Karpas-422 (cell line): ENCODE data around the gene CTDP1. TPM values are rescaled to one million over a fixed set of nuclear protein-coding genes. Genes with fewer than 3 reads are reported as not detected.
"Not testable (repeated sequence)": the region's sequence is repeated elsewhere in the genome, so short reads cannot be mapped to it uniquely, and the experiment has no call there.

Experiments used
- DNase-seq: peaks from one replicate; pipeline ENCODE4 v3.0.0-alpha.2; 2015
- H2AFZ ChIP-seq: fragments of 200-600 bp; sonication (generic); 2 replicates; pipeline ENCODE4 v1.6.1; 2014; ENCODE audit warnings: antibody characterized with exemption, low read length, mixed read lengths
- H3K27ac ChIP-seq: fragments of 200-600 bp; sonication (generic); 2 replicates; pipeline ENCODE4 v1.5.1; 2014; ENCODE audit warnings: mild to moderate bottlenecking, low read length, moderate library complexity
- H3K27me3 ChIP-seq: fragments of 200-600 bp; sonication (generic); 2 replicates; pipeline ENCODE4 v1.6.1; 2014; ENCODE audit warnings: low read length, mixed read lengths
- H3K36me3 ChIP-seq: fragments of 200-600 bp; sonication (generic); 2 replicates; pipeline ENCODE4 v1.6.1; 2014; ENCODE audit warnings: low read length, mixed read lengths; ENCODE audit not compliant: insufficient read depth
- H3K4me1 ChIP-seq: fragments of 200-600 bp; sonication (generic); 2 replicates; pipeline ENCODE4 v1.6.1; 2014; ENCODE audit warnings: mild to moderate bottlenecking, low read length, mixed read lengths
- H3K4me2 ChIP-seq: fragments of 200-600 bp; sonication (generic); 2 replicates; pipeline ENCODE4 v1.6.1; 2014; ENCODE audit warnings: low read length, low read depth, mild to moderate bottlenecking; ENCODE audit not compliant: poor library complexity, severe bottlenecking
- H3K4me3 ChIP-seq: fragments of 200-600 bp; sonication (generic); 2 replicates; pipeline ENCODE4 v1.5.1; 2014; ENCODE audit warnings: mild to moderate bottlenecking, antibody characterized with exemption, low read length, mixed read lengths
- H3K79me2 ChIP-seq: fragments of 200-600 bp; sonication (generic); 2 replicates; pipeline ENCODE4 v1.6.1; 2014; ENCODE audit warnings: mild to moderate bottlenecking, low read length, mixed read lengths
- H3K9ac ChIP-seq: fragments of 200-600 bp; sonication (generic); 2 replicates; pipeline ENCODE4 v1.6.0; 2014; ENCODE audit warnings: low read length
- H3K9me2 ChIP-seq: fragments of 200-600 bp; sonication (generic), shearing (Covaris generic); replicated peaks from 2 replicates; pipeline ENCODE4 v1.6.0; 2014; ENCODE audit warnings: mild to moderate bottlenecking, low read length, moderate library complexity; ENCODE audit not compliant: insufficient read depth
- H3K9me3 ChIP-seq: fragments of 300-700, 200-600 bp; sonication (generic); 2 replicates; pipeline ENCODE4 v1.6.1; 2014; ENCODE audit warnings: low read length, mixed read lengths
- H4K20me1 ChIP-seq: fragments of 200-600 bp; sonication (generic); 2 replicates; pipeline ENCODE4 v1.6.1; 2014; ENCODE audit warnings: mild to moderate bottlenecking, antibody characterized with exemption, low read length, low read depth; ENCODE audit not compliant: insufficient read depth
- total RNA-seq: library from RNA; depleted of rRNA; stranded (reverse); fragments of >200 nt; shearing (Covaris generic); gene quantifications from 2 replicates; pipeline ENCODE4 v1.2.3, GENCODE V29; 2014; ENCODE audit warnings: low replicate concordance

The CTDP1 gene
- total RNA-seq, 1 experiment from 2014 or later, result 14.1 TPM

DNA sequence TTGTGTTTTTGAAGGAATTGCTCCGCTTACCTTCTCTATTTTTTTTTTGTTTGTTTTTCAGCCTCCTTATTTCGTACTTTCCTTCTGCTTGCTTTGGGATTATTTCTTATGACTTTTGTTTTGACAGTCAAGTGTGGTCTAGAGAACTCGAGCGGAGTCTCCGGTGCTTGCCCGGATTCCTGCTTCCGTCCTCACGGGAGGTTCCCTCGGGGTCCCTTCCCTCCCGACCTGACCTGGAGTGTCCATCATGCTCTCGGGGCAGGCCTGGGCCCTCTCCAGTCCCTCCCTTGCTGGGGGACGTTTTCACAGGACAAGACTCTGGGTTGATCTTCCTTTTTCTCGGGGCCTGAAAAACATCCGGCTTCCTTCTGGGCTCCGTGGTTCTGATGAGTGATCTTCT lies 45.9 kb downstream of the CTDP1 start:
- Histone ChIP-seq H3K27me3 (no peaks in the 10 kb centered on the region), H3K79me2 (peaks cover 66% of the 10 kb centered on the region), H3K4me1 (no peaks in the 10 kb centered on the region), H3K9me3 (peaks cover 8% of the 10 kb centered on the region; the same call in 1 of the 2 replicates), H4K20me1 (no peaks in the 10 kb centered on the region), H3K4me3 (no peak overlapping the region), H2AFZ (no peak overlapping the region), H3K36me3 (peaks cover 86% of the 10 kb centered on the region), H3K9me2 (no peaks in the 10 kb centered on the region), H3K9ac (no peak overlapping the region), H3K27ac (no peak overlapping the region), H3K4me2 (no peak overlapping the region)
- DNase-seq, result no peak

DNA sequence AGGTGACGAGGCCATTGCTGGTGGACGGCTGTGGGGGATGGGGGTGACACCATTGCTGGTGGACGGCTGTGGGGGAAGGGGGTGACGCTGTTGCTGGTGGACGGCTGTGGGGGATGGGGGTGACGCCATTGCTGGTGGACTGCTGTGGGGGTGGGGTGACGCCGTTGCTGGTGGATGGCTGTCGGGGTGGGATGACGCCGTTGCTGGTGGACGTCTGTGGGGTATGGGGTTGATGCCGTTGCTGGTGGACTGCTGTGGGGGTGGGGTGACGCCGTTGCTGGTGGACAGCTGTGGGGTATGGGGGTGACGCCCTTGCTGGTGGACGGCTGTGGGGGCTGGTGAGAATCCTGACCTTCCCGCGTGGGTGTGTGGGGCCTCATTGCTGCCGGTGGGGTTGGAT lies 47.1 kb downstream of the CTDP1 start:
- Histone ChIP-seq H3K79me2 (peaks cover 58% of the 10 kb centered on the region), H3K27me3 (no peaks in the 10 kb centered on the region), H3K4me3 (no peak overlapping the region), H3K9ac (no peak overlapping the region), H3K9me2 (no peaks in the 10 kb centered on the region), H3K9me3 (peaks cover 10% of the 10 kb centered on the region; the same call in 1 of the 2 replicates), H4K20me1 (no peaks in the 10 kb centered on the region), H3K4me1 (no peaks in the 10 kb centered on the region), H3K27ac (no peak overlapping the region), H2AFZ (no peak overlapping the region), H3K4me2 (no peak overlapping the region), H3K36me3 (peaks cover 90% of the 10 kb centered on the region)
- DNase-seq, result no peak

DNA sequence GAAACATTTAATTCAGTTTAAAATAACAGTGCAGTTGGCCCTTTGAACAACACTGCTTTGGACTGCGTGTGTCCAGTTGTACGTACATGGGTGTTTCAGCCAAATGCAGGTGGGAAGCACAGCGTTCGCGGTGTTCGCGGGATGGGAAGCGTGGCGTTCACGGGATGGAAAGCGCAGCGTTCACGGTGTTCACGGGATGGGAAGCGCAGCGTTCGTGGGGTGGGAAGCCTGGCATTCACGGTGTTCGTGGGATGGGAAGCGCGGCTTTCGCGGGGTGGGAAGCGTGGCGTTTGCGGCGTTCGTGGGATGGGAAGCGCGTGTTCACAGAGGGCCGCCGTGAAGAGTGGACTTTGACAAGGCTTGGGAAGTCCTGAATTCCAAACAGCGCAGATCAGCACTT lies 47.6 kb downstream of the CTDP1 start:
- DNase-seq, result no peak
- no peak overlapping the region for H3K9ac ChIP-seq
- H4K20me1 ChIP-seq, result no peaks in the 10 kb centered on the region
- H3K4me2 ChIP-seq, result no peak overlapping the region
- no peaks in the 10 kb centered on the region for H3K27me3 ChIP-seq
- no peak overlapping the region for H2AFZ ChIP-seq
- no peak overlapping the region for H3K4me3 ChIP-seq
- H3K9me2 ChIP-seq, result no peaks in the 10 kb centered on the region
- H3K36me3 ChIP-seq, result peaks cover 91% of the 10 kb centered on the region
- H3K9me3 ChIP-seq, result peaks cover 13% of the 10 kb centered on the region; the same call in 1 of the 2 replicates
- no peak overlapping the region for H3K27ac ChIP-seq
- H3K79me2 ChIP-seq, result peaks cover 56% of the 10 kb centered on the region
- H3K4me1 ChIP-seq, result no peaks in the 10 kb centered on the region

DNA sequence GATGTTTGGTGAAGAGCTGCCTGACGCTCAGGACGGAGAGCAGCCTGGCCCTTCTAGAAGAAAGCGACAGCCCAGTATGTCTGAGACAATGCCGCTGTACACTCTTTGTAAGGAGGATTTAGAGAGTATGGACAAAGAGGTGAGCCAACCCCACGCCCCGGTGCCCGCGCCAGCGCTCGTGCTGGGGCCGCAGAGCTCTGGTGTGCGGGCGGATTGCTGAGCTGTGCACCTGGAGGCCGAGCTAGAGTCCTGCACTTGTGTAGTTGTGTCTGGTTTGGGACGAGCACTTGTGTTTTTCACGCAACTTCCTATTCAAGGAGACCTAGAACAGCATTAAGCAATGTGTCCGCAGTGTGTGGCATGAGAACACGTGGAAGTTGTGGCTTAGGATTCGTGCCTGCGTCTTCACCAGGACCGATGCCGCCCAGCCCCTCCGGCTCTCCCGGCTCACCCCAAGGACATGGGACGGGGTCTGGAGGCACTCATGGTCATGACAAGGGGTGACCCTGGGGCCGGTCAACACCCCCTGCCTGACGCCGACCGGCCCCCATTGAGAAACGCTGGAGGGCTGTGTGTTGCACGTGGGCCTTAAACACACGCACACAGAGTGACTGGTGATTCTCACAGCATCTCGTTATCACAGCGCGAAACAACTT lies 49.5 kb downstream of the CTDP1 start:
- H3K4me2 ChIP-seq, result no peak overlapping the region
- no peak overlapping the region for H2AFZ ChIP-seq
- peaks cover 42% of the 10 kb centered on the region for H3K79me2 ChIP-seq
- H3K9ac ChIP-seq, result no peak overlapping the region
- no peaks in the 10 kb centered on the region for H3K9me2 ChIP-seq
- no peaks in the 10 kb centered on the region for H3K27me3 ChIP-seq
- no peaks in the 10 kb centered on the region for H4K20me1 ChIP-seq
- H3K27ac ChIP-seq, result no peak overlapping the region
- no peak overlapping the region for H3K4me3 ChIP-seq
- peaks cover 81% of the 10 kb centered on the region for H3K36me3 ChIP-seq
- DNase-seq, result no peak
- H3K9me3 ChIP-seq, result peaks cover 13% of the 10 kb centered on the region; the same call in 1 of the 2 replicates
- no peaks in the 10 kb centered on the region for H3K4me1 ChIP-seq

DNA sequence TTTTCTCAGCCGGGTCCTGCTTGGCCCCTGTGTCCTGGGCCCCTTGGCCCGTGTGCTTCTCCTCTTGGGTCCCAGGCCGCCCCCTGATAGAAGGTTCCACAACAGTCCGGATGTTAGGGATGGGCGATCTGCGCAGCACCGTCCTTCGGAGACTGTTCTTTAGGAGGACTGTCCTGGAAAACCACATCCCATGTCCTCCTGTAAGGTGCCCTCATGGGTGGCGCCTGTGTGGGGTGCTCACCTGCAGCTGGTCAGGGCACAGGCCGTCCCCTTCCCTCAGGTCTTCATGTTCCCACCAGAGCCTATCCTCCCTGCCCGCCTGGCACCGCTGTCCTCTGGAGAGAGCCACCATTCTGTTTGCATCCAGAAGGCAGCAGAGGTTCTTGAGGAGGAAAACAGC lies 50.0 kb downstream of the CTDP1 start:
- DNase-seq, result no peak
- Histone ChIP-seq H4K20me1 (no peaks in the 10 kb centered on the region), H3K4me3 (no peak overlapping the region), H3K36me3 (peaks cover 76% of the 10 kb centered on the region), H3K9ac (no peak overlapping the region), H3K4me2 (no peak overlapping the region), H3K9me2 (no peaks in the 10 kb centered on the region), H3K4me1 (no peaks in the 10 kb centered on the region), H3K9me3 (peaks cover 13% of the 10 kb centered on the region; the same call in 1 of the 2 replicates), H3K79me2 (peaks cover 37% of the 10 kb centered on the region), H3K27me3 (no peaks in the 10 kb centered on the region), H2AFZ (no peak overlapping the region), H3K27ac (no peak overlapping the region)

DNA sequence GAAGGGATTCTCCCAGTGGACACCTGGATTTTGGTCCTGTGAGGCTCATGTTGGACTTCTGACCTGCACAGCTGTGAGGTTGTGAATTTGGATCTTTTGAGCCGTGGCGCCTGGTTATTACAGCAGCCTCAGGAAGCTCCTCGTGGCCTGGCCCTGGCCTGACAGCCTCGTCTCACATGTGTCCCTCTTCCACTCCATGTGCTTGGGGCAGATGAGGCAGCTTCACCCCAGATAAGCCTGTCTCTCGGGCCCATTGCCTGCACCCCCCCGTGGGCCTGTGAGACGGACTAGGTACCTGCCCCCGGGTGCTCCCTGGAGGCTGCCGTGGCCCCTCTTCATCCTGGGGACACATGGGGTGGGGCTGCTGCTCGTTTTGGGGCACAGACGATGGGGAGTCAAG lies 51.2 kb downstream of the CTDP1 start:
- H3K36me3 ChIP-seq, result peaks cover 64% of the 10 kb centered on the region
- H3K27ac ChIP-seq, result no peak overlapping the region
- H3K9ac ChIP-seq, result no peak overlapping the region
- no peaks in the 10 kb centered on the region for H3K9me2 ChIP-seq
- H3K27me3 ChIP-seq, result no peaks in the 10 kb centered on the region
- H3K79me2 ChIP-seq, result peaks cover 25% of the 10 kb centered on the region
- H3K4me2 ChIP-seq, result no peak overlapping the region
- H3K4me3 ChIP-seq, result no peak overlapping the region
- no peak for DNase-seq
- H4K20me1 ChIP-seq, result peaks cover 2% of the 10 kb centered on the region
- no peak overlapping the region for H2AFZ ChIP-seq
- H3K9me3 ChIP-seq, result peaks cover 13% of the 10 kb centered on the region; the same call in 1 of the 2 replicates
- no peaks in the 10 kb centered on the region for H3K4me1 ChIP-seq

DNA sequence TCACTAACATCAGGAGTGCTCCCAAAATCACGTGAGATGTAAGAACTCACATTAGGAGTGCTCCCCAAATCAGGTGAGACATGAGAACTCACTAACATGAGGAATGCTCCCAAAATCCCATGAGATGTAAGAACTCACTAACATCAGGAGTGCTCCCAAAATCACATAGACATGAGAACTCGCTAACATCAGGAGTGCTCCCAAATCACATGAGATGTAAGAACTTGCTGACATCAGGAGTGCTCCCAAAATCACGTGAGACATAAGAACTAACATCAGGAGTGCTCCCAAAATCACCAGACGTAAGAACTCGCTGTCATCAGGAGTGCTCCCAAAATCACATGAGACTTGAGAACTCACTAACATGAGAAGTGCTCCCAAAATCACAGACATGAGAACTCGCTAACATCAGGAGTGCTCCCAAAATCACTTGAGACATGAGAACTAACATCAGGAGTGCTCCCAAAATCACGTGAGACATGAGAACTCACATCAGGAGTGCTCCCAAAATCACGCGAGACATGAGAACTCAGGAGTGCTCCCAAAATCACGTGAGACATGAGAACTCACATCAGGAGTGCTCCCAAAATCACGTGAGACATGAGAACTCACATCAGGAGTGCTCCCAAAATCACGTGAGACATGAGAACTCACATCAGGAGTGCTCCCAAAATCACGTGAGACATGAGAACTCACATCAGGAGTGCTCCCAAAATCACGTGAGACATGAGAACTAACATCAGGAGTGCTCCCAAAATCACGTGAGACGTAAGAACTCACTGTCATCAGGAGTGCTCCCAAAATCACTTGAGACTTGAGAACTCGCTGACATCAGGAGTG lies 52.5 kb downstream of the CTDP1 start:
- Histone ChIP-seq H3K36me3 (peaks cover 51% of the 10 kb centered on the region), H3K79me2 (peaks cover 12% of the 10 kb centered on the region), H3K9me3 (peaks cover 12% of the 10 kb centered on the region; the same call in 1 of the 2 replicates)
- H3K27me3 ChIP-seq, H2AFZ ChIP-seq, H3K4me1 ChIP-seq, H3K9ac ChIP-seq, H3K4me2 ChIP-seq, H3K9me2 ChIP-seq, H3K27ac ChIP-seq, H3K4me3 ChIP-seq, H4K20me1 ChIP-seq: not testable (repeated sequence)
- peak; percentile 48 for DNase-seq

DNA sequence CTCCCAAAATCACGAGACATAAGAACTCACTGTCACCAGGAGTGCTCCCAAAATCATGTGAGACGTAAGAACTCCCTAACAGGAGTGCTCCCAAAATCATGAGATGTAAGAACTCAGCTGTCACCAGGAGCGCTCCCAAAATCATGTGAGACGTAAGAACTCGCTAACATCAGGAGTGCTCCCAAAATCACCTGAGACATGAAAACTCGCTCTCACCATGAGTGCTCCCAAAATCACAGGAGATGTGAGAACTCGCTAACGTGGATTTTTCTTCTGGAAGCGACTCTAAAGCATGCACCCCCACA lies 53.1 kb downstream of the CTDP1 start:
- Histone ChIP-seq H3K27ac (no peak overlapping the region), H3K9ac (no peak overlapping the region), H4K20me1 (peaks cover 12% of the 10 kb centered on the region), H3K9me3 (peaks cover 10% of the 10 kb centered on the region; the same call in 1 of the 2 replicates), H3K4me3 (no peak overlapping the region), H3K9me2 (no peaks in the 10 kb centered on the region), H3K79me2 (peaks cover 8% of the 10 kb centered on the region; the same call in 1 of the 2 replicates), H3K27me3 (no peaks in the 10 kb centered on the region), H3K4me2 (no peak overlapping the region), H2AFZ (no peak overlapping the region), H3K36me3 (peaks cover 46% of the 10 kb centered on the region), H3K4me1 (no peaks in the 10 kb centered on the region)
- no peak for DNase-seq
